Measurements from ENCODE around the gene MCHR2.

Gene MCHR2

GRCh38 chr6:99905209-99906106, 88.6 kb downstream of the MCHR2 start:
- TF ChIP-seq, protein P1, sequence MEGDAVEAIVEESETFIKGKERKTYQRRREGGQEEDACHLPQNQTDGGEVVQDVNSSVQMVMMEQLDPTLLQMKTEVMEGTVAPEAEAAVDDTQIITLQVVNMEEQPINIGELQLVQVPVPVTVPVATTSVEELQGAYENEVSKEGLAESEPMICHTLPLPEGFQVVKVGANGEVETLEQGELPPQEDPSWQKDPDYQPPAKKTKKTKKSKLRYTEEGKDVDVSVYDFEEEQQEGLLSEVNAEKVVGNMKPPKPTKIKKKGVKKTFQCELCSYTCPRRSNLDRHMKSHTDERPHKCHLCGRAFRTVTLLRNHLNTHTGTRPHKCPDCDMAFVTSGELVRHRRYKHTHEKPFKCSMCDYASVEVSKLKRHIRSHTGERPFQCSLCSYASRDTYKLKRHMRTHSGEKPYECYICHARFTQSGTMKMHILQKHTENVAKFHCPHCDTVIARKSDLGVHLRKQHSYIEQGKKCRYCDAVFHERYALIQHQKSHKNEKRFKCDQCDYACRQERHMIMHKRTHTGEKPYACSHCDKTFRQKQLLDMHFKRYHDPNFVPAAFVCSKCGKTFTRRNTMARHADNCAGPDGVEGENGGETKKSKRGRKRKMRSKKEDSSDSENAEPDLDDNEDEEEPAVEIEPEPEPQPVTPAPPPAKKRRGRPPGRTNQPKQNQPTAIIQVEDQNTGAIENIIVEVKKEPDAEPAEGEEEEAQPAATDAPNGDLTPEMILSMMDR (IDR thresholded peaks at IDR 0.05; ENCODE audit: insufficient read depth, low read depth, low read length, missing control alignments): peak; percentile 58
- no peak overlapping the region for H3K4me3 ChIP-seq (ENCODE audit: low read depth, low read length)
- DNase-seq (ENCODE audit: low read depth): peak; percentile 50

DNA sequence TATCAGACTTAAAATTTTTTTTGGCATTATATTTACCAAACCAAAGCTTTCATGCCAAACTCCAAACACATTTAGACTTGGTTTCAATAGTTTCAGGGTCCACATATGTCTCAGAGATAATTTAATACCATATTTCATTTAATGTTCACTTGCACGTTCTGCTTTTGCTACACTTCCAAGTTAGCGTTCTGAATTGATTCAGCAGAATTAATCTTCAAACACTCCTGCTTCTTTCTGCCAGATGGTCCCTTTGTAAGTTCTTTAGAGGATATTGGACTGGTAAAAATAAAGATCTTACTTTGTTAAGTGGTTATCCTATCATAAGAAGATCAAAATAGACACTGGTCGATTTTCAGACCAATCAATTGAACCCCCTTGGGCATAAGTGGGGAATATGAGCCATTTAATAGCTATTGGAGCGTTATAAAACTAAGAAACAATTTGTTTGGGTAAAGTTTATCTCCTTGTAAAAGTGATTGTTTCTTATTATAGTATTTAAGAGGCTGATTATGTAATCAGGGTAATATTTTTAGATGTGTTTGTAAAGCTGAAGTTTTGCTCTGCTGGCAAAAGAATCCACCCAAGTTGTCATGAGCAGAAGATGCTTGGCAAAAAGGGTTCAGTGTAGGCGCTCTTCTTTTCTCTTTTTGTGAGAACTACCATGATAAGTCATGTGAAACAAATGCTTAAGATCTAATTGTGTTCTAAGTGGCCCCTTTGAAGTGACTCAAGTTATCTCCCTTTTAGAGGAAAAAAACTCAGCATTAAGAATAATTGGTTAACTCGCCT, 92.2 kb downstream of the MCHR2 start:
- no peak for DNase-seq (ENCODE audit: low read depth)
- H3K4me3 ChIP-seq (ENCODE audit: low read depth, low read length): no peak overlapping the region
- TF ChIP-seq, protein P1 (IDR thresholded peaks at IDR 0.05; ENCODE audit: insufficient read depth, low read depth, low read length, missing control alignments): no peak

DNA sequence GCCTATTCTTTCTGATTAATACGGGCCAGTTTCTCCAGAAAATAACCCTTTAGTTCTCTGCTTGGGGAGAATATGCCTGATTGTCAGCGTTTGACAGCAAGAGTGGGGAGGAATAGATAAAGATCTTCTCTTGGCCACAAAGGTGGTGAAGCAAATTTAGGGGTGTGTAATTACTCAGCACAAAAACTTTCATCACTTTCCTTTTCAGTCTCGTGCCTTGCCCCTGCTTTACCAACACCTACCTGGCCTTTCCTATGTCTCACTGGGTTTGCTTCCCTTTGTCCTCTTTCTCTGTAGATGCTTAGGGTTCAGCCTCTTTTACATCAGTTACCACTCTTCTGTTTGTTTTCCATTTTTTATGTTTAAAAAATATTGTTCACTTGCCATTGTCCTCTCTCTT, 99.2 kb downstream of the MCHR2 start:
- no peak overlapping the region for H3K4me3 ChIP-seq (ENCODE audit: low read depth, low read length)
- TF ChIP-seq, protein P1 (IDR thresholded peaks at IDR 0.05; ENCODE audit: insufficient read depth, low read depth, low read length, missing control alignments): no peak
- no peak for DNase-seq (ENCODE audit: low read depth)

GRCh38 chr6:99887066-99887465, 107.0 kb downstream of the MCHR2 start:
- H3K4me3 ChIP-seq (ENCODE audit: low read depth, low read length): no peak overlapping the region
- TF ChIP-seq, protein P1 (IDR thresholded peaks at IDR 0.05; ENCODE audit: insufficient read depth, low read depth, low read length, missing control alignments): no peak
- no peak for DNase-seq (ENCODE audit: low read depth)

DNA sequence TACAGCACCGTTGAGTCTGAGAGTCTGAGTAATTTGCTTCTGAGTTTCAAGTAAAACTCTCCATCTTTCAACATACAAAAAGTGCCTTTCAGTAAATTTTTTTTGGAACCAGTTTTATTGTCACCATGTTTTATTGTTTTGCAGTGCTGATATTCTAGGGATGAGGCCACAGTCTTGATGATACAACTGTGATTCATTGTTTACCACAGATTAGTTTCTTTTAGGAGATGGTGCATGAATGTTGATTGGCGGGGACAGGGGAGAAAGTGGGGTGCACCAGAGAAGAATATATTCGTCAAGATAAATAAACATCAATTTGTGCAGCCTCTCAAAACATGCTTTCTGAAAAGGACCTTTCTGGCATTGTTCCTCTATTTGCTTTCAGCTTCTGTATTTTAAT, 109.0 kb downstream of the MCHR2 start:
- H3K4me3 ChIP-seq (ENCODE audit: low read depth, low read length): no peak overlapping the region
- TF ChIP-seq, protein P1 (IDR thresholded peaks at IDR 0.05; ENCODE audit: insufficient read depth, low read depth, low read length, missing control alignments): no peak
- no peak for DNase-seq (ENCODE audit: low read depth)

- no peak for DNase-seq (ENCODE audit: low read depth)
- H3K4me3 ChIP-seq (ENCODE audit: low read depth, low read length): no peak overlapping the region
- TF ChIP-seq, protein P1 (IDR thresholded peaks at IDR 0.05; ENCODE audit: insufficient read depth, low read depth, low read length, missing control alignments): no peak
Measured at GRCh38 chr6:99882128-99882702, 111.8 kb downstream of the MCHR2 start.

Measured in GM12865 (cell line).